Measurements from ENCODE around the gene DLGAP1. TPM values are rescaled to one million over a fixed set of nuclear protein-coding genes. Genes with fewer than 3 reads are reported as not detected.

DLGAP1 gene
- total RNA-seq, 4 donors from 2014 or later, result 1.2 to 1.4 (median 1.4) TPM

DNA sequence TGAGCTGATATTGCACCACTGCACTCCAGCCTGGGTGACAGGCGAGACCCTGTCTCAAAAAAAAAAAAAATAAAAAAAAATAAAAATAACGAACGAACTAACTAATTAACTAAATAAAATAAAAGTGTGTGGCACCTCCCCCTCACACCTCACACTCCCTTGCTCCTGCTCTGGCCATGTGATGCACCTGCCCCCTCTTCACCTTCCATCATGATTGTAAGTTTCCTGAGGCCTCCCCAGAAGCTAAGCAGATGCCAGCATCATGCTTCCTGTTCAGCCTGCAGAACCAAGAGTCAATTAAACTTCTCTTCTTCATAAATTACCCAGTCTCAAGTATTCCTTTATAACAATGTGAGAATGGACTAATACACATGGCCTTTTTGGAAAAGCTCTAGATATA lies 773.0 kb downstream of the DLGAP1 start:
- Histone ChIP-seq H3K4me3 (no peak overlapping the region), H3K27me3 (no peaks in the 10 kb centered on the region), H3K4me1 (no peaks in the 10 kb centered on the region), H3K9me3 (peaks cover 0 to 6% (median 0%) of the 10 kb centered on the region in 4 donors), H3K27ac (replicated peaks in 1 of 4) (no peak overlapping the region), H3K36me3 (no peaks in the 10 kb centered on the region)
- intact Hi-C loops (cut with DNase I), result no loop called here
- DNase-seq (ENCODE audit: extremely low spot score), result no peak
- WGBS, result 95% methylated on average over 3 of the region's 3 CpGs
- TF ChIP-seq EP300 (IDR thresholded peaks at IDR 0.05) (no peak), POLR2AphosphoS5 (IDR thresholded peaks at IDR 0.05) (no peak), POLR2A (IDR thresholded peaks at IDR 0.05; ENCODE audit: low read depth) (no peak)
- TF ChIP-seq, protein P1, sequence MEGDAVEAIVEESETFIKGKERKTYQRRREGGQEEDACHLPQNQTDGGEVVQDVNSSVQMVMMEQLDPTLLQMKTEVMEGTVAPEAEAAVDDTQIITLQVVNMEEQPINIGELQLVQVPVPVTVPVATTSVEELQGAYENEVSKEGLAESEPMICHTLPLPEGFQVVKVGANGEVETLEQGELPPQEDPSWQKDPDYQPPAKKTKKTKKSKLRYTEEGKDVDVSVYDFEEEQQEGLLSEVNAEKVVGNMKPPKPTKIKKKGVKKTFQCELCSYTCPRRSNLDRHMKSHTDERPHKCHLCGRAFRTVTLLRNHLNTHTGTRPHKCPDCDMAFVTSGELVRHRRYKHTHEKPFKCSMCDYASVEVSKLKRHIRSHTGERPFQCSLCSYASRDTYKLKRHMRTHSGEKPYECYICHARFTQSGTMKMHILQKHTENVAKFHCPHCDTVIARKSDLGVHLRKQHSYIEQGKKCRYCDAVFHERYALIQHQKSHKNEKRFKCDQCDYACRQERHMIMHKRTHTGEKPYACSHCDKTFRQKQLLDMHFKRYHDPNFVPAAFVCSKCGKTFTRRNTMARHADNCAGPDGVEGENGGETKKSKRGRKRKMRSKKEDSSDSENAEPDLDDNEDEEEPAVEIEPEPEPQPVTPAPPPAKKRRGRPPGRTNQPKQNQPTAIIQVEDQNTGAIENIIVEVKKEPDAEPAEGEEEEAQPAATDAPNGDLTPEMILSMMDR (IDR thresholded peaks at IDR 0.05), result no peak

DNA sequence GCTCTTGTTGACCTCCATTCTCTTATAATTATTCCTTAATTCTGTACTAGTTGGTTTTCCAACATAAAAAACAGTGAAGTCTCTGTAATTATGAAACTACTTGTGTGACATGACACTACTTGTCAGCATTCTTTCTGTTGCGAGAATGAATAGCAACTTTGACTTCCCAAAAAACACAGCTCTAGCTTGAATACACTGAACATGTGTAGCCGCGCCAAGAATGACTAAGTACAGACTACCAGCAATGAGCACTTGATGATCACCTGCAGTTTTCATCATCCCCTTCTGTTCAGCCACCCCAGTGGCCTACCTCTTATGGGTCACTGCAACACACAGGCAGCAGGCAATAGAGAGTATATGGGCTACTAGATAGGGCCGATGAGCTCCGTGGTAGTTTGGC lies 775.9 kb downstream of the DLGAP1 start:
- TF ChIP-seq, protein P1 (IDR thresholded peaks at IDR 0.05), result no peak
- TF ChIP-seq EP300 (IDR thresholded peaks at IDR 0.05) (no peak), POLR2AphosphoS5 (IDR thresholded peaks at IDR 0.05) (no peak), POLR2A (IDR thresholded peaks at IDR 0.05; ENCODE audit: low read depth) (no peak)
- no peak overlapping the region for H3K4me3 ChIP-seq
- no peaks in the 10 kb centered on the region for H3K9me3 ChIP-seq
- H3K4me1 ChIP-seq, result no peaks in the 10 kb centered on the region
- H3K36me3 ChIP-seq, result no peaks in the 10 kb centered on the region
- no peak overlapping the region for H3K27ac ChIP-seq (replicated peaks in 1 of 4)
- WGBS, result 89% methylated on average over 5 of the region's 5 CpGs
- H3K27me3 ChIP-seq, result no peaks in the 10 kb centered on the region
- DNase-seq (ENCODE audit: extremely low spot score), result no peak
- intact Hi-C loops (cut with DNase I), result no loop called here

DNA sequence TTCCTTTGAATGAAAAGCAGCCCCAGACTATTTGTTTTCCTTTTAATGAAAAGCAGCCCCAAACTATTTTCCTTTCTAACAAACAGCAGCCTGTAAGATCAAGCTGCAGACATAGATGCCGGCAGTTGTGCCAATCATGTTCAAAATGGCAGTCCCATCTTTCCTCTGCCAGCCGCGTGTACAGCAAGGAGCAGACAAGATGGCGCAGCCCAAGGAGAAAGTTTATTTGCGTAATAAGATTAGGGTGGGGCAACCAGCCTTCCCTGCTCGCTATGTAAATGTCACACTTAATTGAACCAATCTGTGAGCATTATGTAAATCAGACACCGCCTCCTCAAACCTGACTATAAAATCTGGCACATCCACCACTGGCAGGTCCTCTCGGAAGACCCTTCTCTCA lies 779.1 kb downstream of the DLGAP1 start:
- H3K27ac ChIP-seq (replicated peaks in 1 of 4), result no peak overlapping the region
- no peaks in the 10 kb centered on the region for H3K36me3 ChIP-seq
- H3K4me3 ChIP-seq, result no peak overlapping the region
- DNase-seq (ENCODE audit: extremely low spot score), result no peak
- H3K27me3 ChIP-seq, result no peaks in the 10 kb centered on the region
- intact Hi-C loops (cut with DNase I), result no loop called here
- WGBS, result 93% methylated on average over 8 of the region's 8 CpGs
- no peaks in the 10 kb centered on the region for H3K9me3 ChIP-seq
- H3K4me1 ChIP-seq, result no peaks in the 10 kb centered on the region
- TF ChIP-seq EP300 (IDR thresholded peaks at IDR 0.05) (no peak), POLR2AphosphoS5 (IDR thresholded peaks at IDR 0.05) (no peak), POLR2A (IDR thresholded peaks at IDR 0.05; ENCODE audit: low read depth) (no peak)
- TF ChIP-seq, protein P1 (IDR thresholded peaks at IDR 0.05), result no peak

DNA sequence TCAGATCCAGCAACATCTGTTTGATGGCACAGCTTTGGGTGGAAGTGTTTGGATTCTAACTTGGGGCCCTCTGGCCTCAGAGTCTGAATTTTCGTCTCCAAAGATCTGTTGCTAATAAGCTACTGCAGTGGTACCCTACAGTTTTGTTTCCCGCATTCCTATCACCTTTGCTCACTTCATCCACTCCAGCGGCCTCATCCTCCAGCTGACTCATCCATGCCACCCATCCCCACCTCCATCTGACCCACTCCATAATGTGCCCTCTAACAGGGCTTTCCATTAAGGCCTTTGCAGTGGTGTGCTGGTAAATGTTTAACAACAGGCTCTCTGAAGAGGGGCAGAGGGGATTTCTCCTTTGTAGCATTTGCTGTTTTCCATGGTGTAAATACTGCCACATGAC lies 779.7 kb downstream of the DLGAP1 start:
- no peaks in the 10 kb centered on the region for H3K4me1 ChIP-seq
- no peak for DNase-seq (ENCODE audit: extremely low spot score)
- no peak overlapping the region for H3K4me3 ChIP-seq
- H3K27me3 ChIP-seq, result no peaks in the 10 kb centered on the region
- intact Hi-C loops (cut with DNase I), result no loop called here
- TF ChIP-seq, protein P1 (IDR thresholded peaks at IDR 0.05), result no peak
- TF ChIP-seq POLR2AphosphoS5 (IDR thresholded peaks at IDR 0.05), result no peak
- TF ChIP-seq POLR2A (IDR thresholded peaks at IDR 0.05; ENCODE audit: low read depth), result no peak
- no peak for TF ChIP-seq EP300 (IDR thresholded peaks at IDR 0.05)
- whole genome bisulfite sequencing, result 89% methylated on average over 3 of the region's 3 CpGs
- H3K27ac ChIP-seq (replicated peaks in 1 of 4), result no peak overlapping the region
- no peaks in the 10 kb centered on the region for H3K36me3 ChIP-seq
- no peaks in the 10 kb centered on the region for H3K9me3 ChIP-seq

DNA sequence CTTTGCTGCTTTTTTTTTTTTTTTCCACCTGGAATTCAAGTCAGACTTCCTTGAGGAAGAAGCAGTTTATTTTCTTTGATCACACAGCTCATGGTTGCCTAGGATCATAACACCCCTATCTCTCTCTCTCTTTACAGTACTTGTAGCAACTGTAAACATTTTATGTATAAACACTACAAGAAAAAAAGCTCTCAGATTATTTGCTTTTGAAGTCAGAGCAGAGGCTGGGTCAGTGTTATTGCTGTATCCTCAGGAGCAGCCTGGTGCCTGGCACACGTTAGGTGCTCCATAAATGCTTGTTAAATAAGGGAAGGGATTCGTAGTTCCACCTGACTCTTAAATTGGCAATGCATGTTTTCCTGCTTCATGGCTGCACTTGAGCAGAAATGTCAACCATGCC lies 783.9 kb downstream of the DLGAP1 start:
- Histone ChIP-seq H3K27me3 (no peaks in the 10 kb centered on the region), H3K9me3 (no peaks in the 10 kb centered on the region), H3K4me3 (no peak overlapping the region), H3K27ac (replicated peaks in 1 of 4) (no peak overlapping the region), H3K4me1 (peaks cover 0 to 3% (median under 1%) of the 10 kb centered on the region in 4 donors), H3K36me3 (no peaks in the 10 kb centered on the region)
- intact Hi-C loops (cut with DNase I), result no loop called here
- 57% methylated on average over 2 of the region's 2 CpGs for WGBS
- TF ChIP-seq POLR2AphosphoS5 (IDR thresholded peaks at IDR 0.05) (no peak), EP300 (IDR thresholded peaks at IDR 0.05) (no peak), POLR2A (IDR thresholded peaks at IDR 0.05; ENCODE audit: low read depth) (no peak)
- TF ChIP-seq, protein P1 (IDR thresholded peaks at IDR 0.05), result no peak
- DNase-seq (ENCODE audit: extremely low spot score), result no peak
